ENCODE results near the gene OR4B1.
A peak's percentile ranks its signal among the peaks of the same experiment; 100 is the strongest.
"Not testable (repeated sequence)": the region's sequence is repeated elsewhere in the genome, so short reads cannot be mapped to it uniquely, and the experiment has no call there.

Gene OR4B1

DNA sequence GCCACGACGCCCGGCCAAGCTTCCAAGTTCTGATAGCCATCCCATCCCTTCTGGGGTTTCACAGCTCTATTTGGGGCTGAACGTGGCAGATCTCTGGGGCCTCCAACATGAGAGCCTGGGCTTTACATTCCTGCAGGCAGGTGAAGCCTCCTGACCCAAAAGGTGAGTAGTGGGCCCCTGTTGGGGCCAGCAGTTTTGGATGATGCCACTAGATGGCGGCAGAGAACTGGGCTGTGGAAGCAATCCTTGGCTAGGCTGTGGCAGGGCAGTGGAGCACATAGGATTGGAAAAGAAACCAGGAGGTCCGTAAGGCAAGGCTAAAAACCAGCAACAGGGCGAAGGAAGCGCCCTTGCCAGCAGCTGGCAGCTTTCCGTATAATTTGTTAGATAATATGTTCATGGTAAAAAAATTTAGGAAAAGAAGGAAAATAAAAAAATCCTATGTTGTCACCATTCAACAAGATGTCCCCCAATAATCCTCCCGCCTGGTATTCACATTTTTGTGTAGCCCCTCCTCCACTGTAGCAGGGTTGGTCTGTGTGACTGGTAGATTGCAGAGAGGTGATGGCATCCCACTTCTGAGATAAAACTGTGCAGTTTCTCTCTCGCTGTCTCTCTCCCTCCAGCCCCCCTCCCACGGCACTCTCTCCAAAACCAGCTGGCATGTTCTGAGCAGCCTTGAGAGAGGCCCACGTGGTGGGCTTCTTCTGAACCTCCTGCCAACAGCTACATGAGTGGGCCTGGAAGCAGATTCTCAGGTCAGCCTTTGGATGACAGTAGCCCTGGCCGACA is 43.6 kb upstream of the OR4B1 start:
- H3K4me3 ChIP-seq (ENCODE audit: low read depth, low read length): no peak overlapping the region
- peak; percentile 23 for DNase-seq (ENCODE audit: low read depth)
- TF ChIP-seq, protein P1, sequence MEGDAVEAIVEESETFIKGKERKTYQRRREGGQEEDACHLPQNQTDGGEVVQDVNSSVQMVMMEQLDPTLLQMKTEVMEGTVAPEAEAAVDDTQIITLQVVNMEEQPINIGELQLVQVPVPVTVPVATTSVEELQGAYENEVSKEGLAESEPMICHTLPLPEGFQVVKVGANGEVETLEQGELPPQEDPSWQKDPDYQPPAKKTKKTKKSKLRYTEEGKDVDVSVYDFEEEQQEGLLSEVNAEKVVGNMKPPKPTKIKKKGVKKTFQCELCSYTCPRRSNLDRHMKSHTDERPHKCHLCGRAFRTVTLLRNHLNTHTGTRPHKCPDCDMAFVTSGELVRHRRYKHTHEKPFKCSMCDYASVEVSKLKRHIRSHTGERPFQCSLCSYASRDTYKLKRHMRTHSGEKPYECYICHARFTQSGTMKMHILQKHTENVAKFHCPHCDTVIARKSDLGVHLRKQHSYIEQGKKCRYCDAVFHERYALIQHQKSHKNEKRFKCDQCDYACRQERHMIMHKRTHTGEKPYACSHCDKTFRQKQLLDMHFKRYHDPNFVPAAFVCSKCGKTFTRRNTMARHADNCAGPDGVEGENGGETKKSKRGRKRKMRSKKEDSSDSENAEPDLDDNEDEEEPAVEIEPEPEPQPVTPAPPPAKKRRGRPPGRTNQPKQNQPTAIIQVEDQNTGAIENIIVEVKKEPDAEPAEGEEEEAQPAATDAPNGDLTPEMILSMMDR (IDR thresholded peaks at IDR 0.05; ENCODE audit: low read depth, low read length, missing control alignments): peak; percentile 98
- in situ Hi-C loops (cut with HindIII; ENCODE audit: low sequenced_read_pairs): no loop called here

DNA sequence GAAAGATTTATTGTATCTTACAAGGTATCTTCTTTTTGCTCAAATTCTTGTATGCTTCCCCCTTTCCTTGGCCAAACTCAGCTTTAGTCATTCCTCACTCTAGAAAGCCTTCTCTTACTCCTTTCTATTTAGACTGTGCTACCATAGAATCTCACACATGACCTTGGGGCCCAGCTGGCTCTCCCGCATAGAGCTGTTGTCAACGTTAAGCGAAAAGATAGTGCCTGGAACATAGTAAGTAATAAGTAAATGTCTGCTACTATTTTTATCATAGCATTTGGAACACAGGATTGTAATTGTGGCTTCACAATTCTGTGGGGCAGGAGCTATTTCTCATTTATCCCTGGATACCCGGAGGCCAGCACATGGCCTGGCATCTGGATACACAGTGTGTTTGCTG is 38.9 kb upstream of the OR4B1 start:
- DNase-seq (ENCODE audit: low read depth): no peak
- TF ChIP-seq, protein P1 (IDR thresholded peaks at IDR 0.05; ENCODE audit: low read depth, low read length, missing control alignments): no peak
- in situ Hi-C loops (cut with HindIII; ENCODE audit: low sequenced_read_pairs): no loop called here
- no peak overlapping the region for H3K4me3 ChIP-seq (ENCODE audit: low read depth, low read length)

DNA sequence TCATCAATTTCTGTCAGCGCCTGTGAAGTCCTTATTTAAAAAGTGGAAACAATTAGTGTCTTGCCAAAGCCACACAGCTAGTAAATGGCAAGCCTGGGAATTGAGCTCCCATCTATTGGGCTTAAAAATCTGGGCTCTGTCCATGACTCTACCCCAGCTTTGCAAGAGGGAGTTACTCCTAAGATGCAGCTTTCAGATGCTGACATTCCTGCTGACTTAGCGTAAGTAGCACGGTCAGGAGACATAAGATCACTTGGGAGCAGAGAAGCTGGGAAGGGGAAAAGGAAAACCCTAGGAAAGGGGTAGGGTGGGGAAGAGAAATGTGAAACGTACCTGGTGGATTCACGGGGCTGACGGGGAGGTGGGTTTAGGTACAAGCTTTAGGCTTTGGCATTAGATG is 36.0 kb upstream of the OR4B1 start:
- TF ChIP-seq, protein P1 (IDR thresholded peaks at IDR 0.05; ENCODE audit: low read depth, low read length, missing control alignments): no peak
- H3K4me3 ChIP-seq (ENCODE audit: low read depth, low read length): no peak overlapping the region
- DNase-seq (ENCODE audit: low read depth): no peak
- in situ Hi-C loops (cut with HindIII; ENCODE audit: low sequenced_read_pairs): no loop called here

DNA sequence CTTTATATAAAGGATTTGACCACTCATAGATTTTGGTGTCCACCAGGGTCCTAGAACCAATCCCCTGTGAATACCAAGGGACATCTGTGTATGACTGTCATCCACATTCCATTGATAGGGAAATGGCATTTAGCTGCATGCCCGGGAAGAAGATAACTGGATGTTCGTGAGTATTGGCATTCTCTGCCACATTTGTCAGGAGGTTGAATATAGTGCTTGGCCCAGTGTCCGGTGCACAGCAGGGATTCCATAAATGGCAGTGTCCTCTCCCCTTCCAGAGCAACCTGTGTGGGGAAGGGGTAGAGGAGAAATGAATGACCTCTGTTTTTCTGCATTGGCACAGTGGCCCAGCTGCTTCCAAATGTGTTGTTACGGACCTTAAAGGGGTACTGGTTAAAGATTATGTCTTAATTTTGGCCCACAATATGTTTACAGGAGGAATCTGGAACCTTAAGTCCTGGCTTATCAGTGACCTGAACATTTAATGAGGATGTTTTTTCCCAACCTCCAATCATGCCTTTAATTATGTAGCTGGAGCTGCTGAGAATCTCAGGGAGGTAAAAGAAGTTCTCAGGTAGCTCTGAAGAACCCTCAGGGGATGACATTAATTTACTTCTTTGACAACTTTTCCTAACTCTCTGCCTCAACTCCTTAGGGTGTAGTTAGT is 33.6 kb upstream of the OR4B1 start:
- in situ Hi-C loops (cut with HindIII; ENCODE audit: low sequenced_read_pairs): no loop called here
- TF ChIP-seq, protein P1 (IDR thresholded peaks at IDR 0.05; ENCODE audit: low read depth, low read length, missing control alignments): no peak
- DNase-seq (ENCODE audit: low read depth): no peak
- no peak overlapping the region for H3K4me3 ChIP-seq (ENCODE audit: low read depth, low read length)

DNA sequence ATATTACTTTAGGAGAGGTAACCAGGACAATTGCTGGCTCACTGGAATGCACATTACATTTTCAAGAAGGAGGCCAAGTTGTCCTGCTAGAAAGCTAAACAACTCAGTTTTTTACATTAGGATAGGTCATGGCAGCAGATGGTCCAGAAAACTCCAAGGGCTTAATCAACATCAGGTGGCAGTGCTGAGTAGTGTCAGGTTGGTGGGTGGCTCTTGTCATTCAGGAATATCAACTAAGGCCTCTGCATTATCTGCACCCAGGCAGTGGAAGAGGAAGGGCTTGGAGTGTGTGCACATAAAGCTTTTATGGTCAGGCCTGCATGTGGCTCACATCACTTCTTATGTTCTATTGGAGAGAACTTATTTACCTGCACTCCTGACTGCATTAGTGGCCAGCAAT is 32.2 kb upstream of the OR4B1 start:
- in situ Hi-C loops (cut with HindIII; ENCODE audit: low sequenced_read_pairs): no loop called here

DNA sequence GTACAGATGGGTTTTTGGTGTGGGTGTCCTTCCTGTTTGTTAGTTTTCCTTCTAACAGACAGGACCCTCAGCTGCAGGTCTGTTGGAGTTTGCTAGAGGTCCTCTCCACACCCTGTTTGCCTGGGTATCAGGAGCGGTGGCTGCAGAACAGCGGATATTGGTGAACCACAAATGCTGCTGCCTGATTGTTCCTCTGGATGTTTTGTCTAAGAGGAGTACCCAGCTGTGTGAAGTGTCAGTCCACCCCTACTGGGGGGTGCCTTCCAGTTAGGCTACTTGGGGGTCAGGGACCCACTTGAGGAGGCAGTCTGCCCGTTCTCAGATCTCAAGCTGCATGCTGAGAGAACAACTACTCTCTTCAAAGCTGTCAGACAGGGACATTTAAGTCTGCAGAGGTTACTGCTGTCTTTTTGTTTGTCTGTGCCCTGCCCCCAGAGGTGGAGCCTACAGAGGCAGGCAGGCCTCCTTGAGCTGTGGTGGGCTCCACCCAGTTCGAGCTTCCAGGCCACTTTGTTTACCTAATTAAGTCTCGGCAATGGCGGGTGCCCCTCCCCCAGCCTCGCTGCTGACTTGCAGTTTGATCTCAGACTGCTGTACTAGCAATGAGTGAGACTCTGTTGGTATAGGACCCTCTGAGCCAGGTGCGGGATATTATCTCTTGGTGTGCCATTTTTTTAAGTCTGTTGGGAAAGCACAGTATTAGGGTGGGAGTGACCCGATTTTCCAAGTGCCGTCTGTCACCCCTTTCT is 25.5 kb upstream of the OR4B1 start:
- H3K4me3 ChIP-seq (ENCODE audit: low read depth, low read length); in situ Hi-C loops (cut with HindIII; ENCODE audit: low sequenced_read_pairs); DNase-seq (ENCODE audit: low read depth): not testable (repeated sequence)

More for the DNA sequence above, 32.2 kb upstream of the OR4B1 start:
- H3K4me3 ChIP-seq (ENCODE audit: low read depth, low read length): no peak overlapping the region
- TF ChIP-seq, protein P1 (IDR thresholded peaks at IDR 0.05; ENCODE audit: low read depth, low read length, missing control alignments): no peak
- DNase-seq (ENCODE audit: low read depth): no peak
